BLaER1 treated with 17β-estradiol and CSF1 and Interleukin-3, amounts not matched to agents 10 nM and 100 nM (cell line): Measurements from ENCODE around the gene TBC1D2B.
A peak's percentile ranks its signal among the peaks of the same experiment; 100 is the strongest.

ENCODE experiments used
- H3K27ac ChIP-seq, 11 experiments: shearing (Covaris generic); formaldehyde crosslinking; 2 replicates each; pipeline ENCODE4 v1.8.1; 2022
- H3K27me3 ChIP-seq, 11 experiments: shearing (Covaris generic); formaldehyde crosslinking; 2 replicates each; pipeline ENCODE4 v1.8.1; 2022
- H3K36me3 ChIP-seq, 11 experiments: shearing (Covaris generic); formaldehyde crosslinking; 2 replicates each; pipeline ENCODE4 v1.8.1; 2022
- H3K4me1 ChIP-seq, 10 experiments: shearing (Covaris generic); formaldehyde crosslinking; 2 replicates each; pipeline ENCODE4 v1.8.1; 2022
- H3K4me2 ChIP-seq, 11 experiments: shearing (Covaris generic); formaldehyde crosslinking; 2 replicates each; pipeline ENCODE4 v1.8.1; 2022
- H3K4me3 ChIP-seq, 10 experiments: shearing (Covaris generic); formaldehyde crosslinking; 2 replicates each; pipeline ENCODE4 v1.8.1; 2022
- H3K9ac ChIP-seq, 11 experiments: shearing (Covaris generic); formaldehyde crosslinking; 2 replicates each; pipeline ENCODE4 v1.8.1; 2022
- H3K9me3 ChIP-seq, 11 experiments: shearing (Covaris generic); formaldehyde crosslinking; replicated peaks in 1 of 11; 2 replicates each; pipeline ENCODE4 v1.8.1; 2022
- H4K20me1 ChIP-seq, 11 experiments: shearing (Covaris generic); formaldehyde crosslinking; 2 replicates each; pipeline ENCODE4 v1.8.1; 2022
- Cebpa-rat ChIP-seq, 11 experiments: shearing (Covaris generic); IDR thresholded peaks; 2 replicates each; pipeline ENCODE4 v1.8.1; 2022

TBC1D2B gene

GRCh38 chr15:78020007-78020406, 57.5 kb downstream of the TBC1D2B start:
- H3K9me3 ChIP-seq = no peaks in the 10 kb centered on the region
- H3K36me3 ChIP-seq = peaks cover 66 to 86% (median 76%) of the 10 kb centered on the region in 11 experiments
- no peak overlapping the region for H3K4me3 ChIP-seq
- H3K4me2 ChIP-seq = peak overlapping the region in 10 of 11 experiments; percentile 64 to 88 (median 68); a peak in 18 of 22 replicates
- H4K20me1 ChIP-seq = peaks cover 0 to 26% (median 6%) of the 10 kb centered on the region in 11 experiments; a peak in 6 of 22 replicates
- H3K27ac ChIP-seq = no peak overlapping the region
- TF ChIP-seq Cebpa-rat (IDR thresholded peaks at IDR 0.05) = no peak
- no peaks in the 10 kb centered on the region for H3K27me3 ChIP-seq
- peaks cover 19 to 50% (median 25%) of the 10 kb centered on the region in 10 experiments for H3K4me1 ChIP-seq
- no peak overlapping the region for H3K9ac ChIP-seq

- Histone ChIP-seq H3K4me3 (no peak overlapping the region), H3K36me3 (peaks cover 65 to 86% (median 77%) of the 10 kb centered on the region in 11 experiments)
- no peak for TF ChIP-seq Cebpa-rat (IDR thresholded peaks at IDR 0.05)
Measured at GRCh38 chr15:78018946-78019644, 58.4 kb downstream of the TBC1D2B start.

GRCh38 chr15:78018445-78018844, 59.1 kb downstream of the TBC1D2B start:
- peaks cover 14 to 34% (median 23%) of the 10 kb centered on the region in 10 experiments for H3K4me1 ChIP-seq
- peak overlapping the region; percentile 64 to 88 (median 67) for H3K4me2 ChIP-seq
- H3K9me3 ChIP-seq = no peaks in the 10 kb centered on the region
- peaks cover 65 to 86% (median 78%) of the 10 kb centered on the region in 11 experiments for H3K36me3 ChIP-seq
- peak overlapping the region in 8 of 11 experiments; percentile 12 to 49 (median 24); a peak in 9 of 22 replicates for H3K9ac ChIP-seq
- H4K20me1 ChIP-seq = peaks cover 0 to 26% (median 6%) of the 10 kb centered on the region in 11 experiments; a peak in 8 of 22 replicates
- peak overlapping the region in 7 of 11 experiments; percentile 4 to 52 (median 19); a peak in 7 of 22 replicates for H3K27ac ChIP-seq
- no peak for TF ChIP-seq Cebpa-rat (IDR thresholded peaks at IDR 0.05)
- H3K4me3 ChIP-seq = no peak overlapping the region
- H3K27me3 ChIP-seq = no peaks in the 10 kb centered on the region

More at GRCh38 chr15:78018946-78019644, 58.4 kb downstream of the TBC1D2B start:
- peak overlapping the region in 7 of 11 experiments; percentile 4 to 52 (median 19); a peak in 8 of 22 replicates for H3K27ac ChIP-seq
- H3K4me2 ChIP-seq = peak overlapping the region; percentile 64 to 88 (median 67)
- peaks cover 0 to 26% (median 6%) of the 10 kb centered on the region in 11 experiments; a peak in 7 of 22 replicates for H4K20me1 ChIP-seq
- no peaks in the 10 kb centered on the region for H3K27me3 ChIP-seq
- peaks cover 17 to 41% (median 23%) of the 10 kb centered on the region in 10 experiments for H3K4me1 ChIP-seq
- peak overlapping the region in 8 of 11 experiments; percentile 12 to 49 (median 24); a peak in 8 of 22 replicates for H3K9ac ChIP-seq
- no peaks in the 10 kb centered on the region for H3K9me3 ChIP-seq

GRCh38 chr15:78016860-78017259, 60.7 kb downstream of the TBC1D2B start:
- Histone ChIP-seq H3K36me3 (peaks cover 65 to 86% (median 78%) of the 10 kb centered on the region in 11 experiments), H3K4me3 (no peak overlapping the region), H3K27me3 (no peaks in the 10 kb centered on the region), H3K4me1 (peaks cover 14 to 25% (median 22%) of the 10 kb centered on the region in 10 experiments), H4K20me1 (peaks cover 0 to 33% (median 7%) of the 10 kb centered on the region in 11 experiments; a peak in 9 of 22 replicates), H3K4me2 (no peak overlapping the region), H3K9ac (no peak overlapping the region), H3K27ac (no peak overlapping the region), H3K9me3 (no peaks in the 10 kb centered on the region)
- no peak for TF ChIP-seq Cebpa-rat (IDR thresholded peaks at IDR 0.05)

- peaks cover 0 to 1% (median 0%) of the 10 kb centered on the region in 10 experiments; a peak in 3 of 20 replicates for H3K4me1 ChIP-seq
- H3K4me2 ChIP-seq = no peak overlapping the region
- H3K36me3 ChIP-seq = peaks cover 84 to 100% (median 93%) of the 10 kb centered on the region in 11 experiments
- H3K9me3 ChIP-seq = no peaks in the 10 kb centered on the region
- peaks cover 0 to 64% (median 13%) of the 10 kb centered on the region in 11 experiments; a peak in 12 of 22 replicates for H4K20me1 ChIP-seq
- no peak overlapping the region for H3K4me3 ChIP-seq
- H3K9ac ChIP-seq = no peak overlapping the region
- no peaks in the 10 kb centered on the region for H3K27me3 ChIP-seq
- no peak overlapping the region for H3K27ac ChIP-seq
- TF ChIP-seq Cebpa-rat (IDR thresholded peaks at IDR 0.05) = peak in 6 of 11 experiments; percentile 44 to 87 (median 70); a peak in 9 of 22 replicates
Measured at GRCh38 chr15:78012643-78013077, 64.9 kb downstream of the TBC1D2B start.

- Histone ChIP-seq H3K4me3 (no peak overlapping the region), H3K9me3 (no peaks in the 10 kb centered on the region), H3K9ac (no peak overlapping the region), H3K4me1 (peaks cover 0 to 10% (median 0%) of the 10 kb centered on the region in 10 experiments; a peak in 3 of 20 replicates), H3K4me2 (no peak overlapping the region), H3K36me3 (peaks cover 84 to 100% (median 93%) of the 10 kb centered on the region in 11 experiments), H3K27me3 (no peaks in the 10 kb centered on the region), H4K20me1 (peaks cover 0 to 88% (median 19%) of the 10 kb centered on the region in 11 experiments; a peak in 14 of 22 replicates), H3K27ac (no peak overlapping the region)
- TF ChIP-seq Cebpa-rat (IDR thresholded peaks at IDR 0.05) = no peak
Measured at GRCh38 chr15:78010067-78010466, 67.4 kb downstream of the TBC1D2B start.

GRCh38 chr15:78007964-78008886, 69.3 kb downstream of the TBC1D2B start:
- no peak overlapping the region for H3K4me2 ChIP-seq
- H3K9ac ChIP-seq = no peak overlapping the region
- H3K4me1 ChIP-seq = peaks cover 0 to 21% (median 5%) of the 10 kb centered on the region in 10 experiments; a peak in 13 of 20 replicates
- H3K27me3 ChIP-seq = no peaks in the 10 kb centered on the region
- TF ChIP-seq Cebpa-rat (IDR thresholded peaks at IDR 0.05) = no peak
- no peaks in the 10 kb centered on the region for H3K9me3 ChIP-seq
- H4K20me1 ChIP-seq = peaks cover 0 to 100% (median 21%) of the 10 kb centered on the region in 11 experiments; a peak in 14 of 22 replicates
- H3K36me3 ChIP-seq = peaks cover 77 to 100% (median 91%) of the 10 kb centered on the region in 11 experiments
- no peak overlapping the region for H3K4me3 ChIP-seq
- no peak overlapping the region for H3K27ac ChIP-seq

GRCh38 chr15:78007211-78007931, 70.1 kb downstream of the TBC1D2B start:
- peaks cover 0 to 97% (median 21%) of the 10 kb centered on the region in 11 experiments; a peak in 14 of 22 replicates for H4K20me1 ChIP-seq
- no peak overlapping the region for H3K27ac ChIP-seq
- 0 out of 22 replicates have a peak overlapping the region, but pooled peaks of 1 of the 11 experiments have one; percentile 3 for H3K9ac ChIP-seq
- no peak overlapping the region for H3K4me3 ChIP-seq
- H3K4me2 ChIP-seq = no peak overlapping the region
- H3K4me1 ChIP-seq = peaks cover 0 to 26% (median 13%) of the 10 kb centered on the region in 10 experiments; a peak in 13 of 20 replicates
- no peaks in the 10 kb centered on the region for H3K27me3 ChIP-seq
- H3K36me3 ChIP-seq = peaks cover 77 to 100% (median 91%) of the 10 kb centered on the region in 11 experiments
- no peak for TF ChIP-seq Cebpa-rat (IDR thresholded peaks at IDR 0.05)
- H3K9me3 ChIP-seq = no peaks in the 10 kb centered on the region
